BJ (cell line): ENCODE data around the gene ZSCAN30. TPM values are rescaled to one million over a fixed set of nuclear protein-coding genes. Genes with fewer than 3 reads are reported as not detected.

Experiments used
- CTCF ChIA-PET: fragments of 350-600 bp; formaldehyde crosslinking; extraction: SDS; loops from one replicate; lab custom pipeline; 2021; ENCODE audit warnings: antibody characterized with exemption, inconsistent platforms; lab: Yijun Ruan, JAX
- POLR2A ChIA-PET: fragments of 300-600 bp; sonication (Branson Sonifier 250); formaldehyde crosslinking; extraction: SDS; loops from one replicate; lab custom pipeline; 2021; ENCODE audit warnings: antibody characterized with exemption; lab: Charles Lee
- DNase-seq: peaks from one replicate; pipeline ENCODE4 v3.0.0-alpha.2; 2011; ENCODE audit warnings: low read depth
- H3K27me3 ChIP-seq: 2 replicates; pipeline ENCODE4 v1.6.0; 2011; ENCODE audit warnings: low read length; ENCODE audit not compliant: control insufficient read depth, insufficient read depth
- H3K36me3 ChIP-seq: 2 replicates; pipeline ENCODE4 v1.5.1; 2011; ENCODE audit warnings: low read length; ENCODE audit not compliant: control insufficient read depth, insufficient read depth
- H3K4me3 ChIP-seq: 2 replicates; pipeline ENCODE4 v1.5.1; 2011; ENCODE audit warnings: low read depth, mild to moderate bottlenecking, control low read depth, low read length
- polyA plus RNA-seq: library from polyadenylated mRNA; depleted of rRNA; stranded (reverse); fragments of >200 nt; gene quantifications from 2 replicates; pipeline ENCODE4 v1.2.3, GENCODE V29; 2011
- TF ChIP-seq, protein P1 (sequence below): IDR thresholded peaks from 2 replicates; pipeline ENCODE4 v1.5.1; 2011; ENCODE audit warnings: low read depth, mild to moderate bottlenecking, control low read depth, inconsistent platforms, low read length, moderate library complexity; ENCODE audit not compliant: insufficient read depth

ZSCAN30 gene
- polyA plus RNA-seq, 1 experiment, result 7.5 TPM

DNA sequence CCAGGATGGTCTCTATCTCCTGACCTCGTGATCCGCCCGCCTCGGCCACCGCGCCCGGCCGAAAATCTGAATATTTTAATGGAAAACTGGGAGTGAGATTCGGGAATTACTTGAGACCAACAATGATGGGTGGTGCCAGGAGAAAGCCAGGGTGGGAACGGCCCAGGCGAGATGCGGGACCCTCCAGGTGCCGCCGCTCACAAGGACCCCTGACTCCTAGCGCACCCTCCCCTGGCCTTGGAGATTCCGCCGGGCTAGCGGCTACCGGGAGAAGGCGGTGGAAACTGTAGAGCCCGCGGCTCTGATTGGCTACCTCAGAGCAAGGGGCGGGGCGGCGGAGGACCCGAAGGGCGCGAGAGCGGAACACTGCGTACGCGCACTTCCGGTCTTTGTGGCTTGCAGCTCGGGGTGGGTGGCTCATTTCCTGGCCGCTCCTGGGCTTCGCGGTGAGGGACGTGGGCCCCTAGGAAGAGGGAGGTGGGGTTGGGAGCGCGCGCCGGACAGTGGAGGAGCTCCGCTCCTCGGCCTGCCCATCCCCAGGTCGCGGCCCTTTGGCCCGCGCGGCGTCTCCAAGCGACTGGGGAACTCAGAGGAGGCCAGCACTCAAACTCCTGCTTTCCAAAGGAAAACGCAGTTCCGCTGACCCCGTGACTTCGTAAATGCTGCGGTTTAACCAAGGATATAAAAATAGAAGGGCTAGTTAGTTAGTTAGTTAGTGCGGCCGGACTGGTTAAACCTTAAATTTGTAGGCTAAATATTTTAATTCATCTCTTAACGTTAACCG lies 49.2 kb downstream of the ZSCAN30 start, which contains the start of gene ZNF397:
Gene ZNF397, plus strand, starts transcription at position 371 of the 784 bp plus-strand sequence. CDS start 1,437 bp downstream, outside the sequence.
- DNase-seq, result peak; percentile 70
- Histone ChIP-seq H3K27me3 (no peaks in the 10 kb centered on the region), H3K36me3 (peaks cover 20% of the 10 kb centered on the region), H3K4me3 (peak within 1 kb of the TSS; percentile 53)
- ChIA-PET CTCF (interaction anchor here (0.6 to 2.7 kb wide), 5 partner anchors 10 to 166 kb away, joined by 3 to 13 read pairs (median 3); no protein-coding TSS in a partner anchor), POLR2A (interaction anchor here (0.8 to 1.0 kb wide), 2 partner anchors 49 to 112 kb away, joined by 3 to 5 read pairs; partner anchors contain the start of gene ZSCAN30)
- TF ChIP-seq, protein P1, sequence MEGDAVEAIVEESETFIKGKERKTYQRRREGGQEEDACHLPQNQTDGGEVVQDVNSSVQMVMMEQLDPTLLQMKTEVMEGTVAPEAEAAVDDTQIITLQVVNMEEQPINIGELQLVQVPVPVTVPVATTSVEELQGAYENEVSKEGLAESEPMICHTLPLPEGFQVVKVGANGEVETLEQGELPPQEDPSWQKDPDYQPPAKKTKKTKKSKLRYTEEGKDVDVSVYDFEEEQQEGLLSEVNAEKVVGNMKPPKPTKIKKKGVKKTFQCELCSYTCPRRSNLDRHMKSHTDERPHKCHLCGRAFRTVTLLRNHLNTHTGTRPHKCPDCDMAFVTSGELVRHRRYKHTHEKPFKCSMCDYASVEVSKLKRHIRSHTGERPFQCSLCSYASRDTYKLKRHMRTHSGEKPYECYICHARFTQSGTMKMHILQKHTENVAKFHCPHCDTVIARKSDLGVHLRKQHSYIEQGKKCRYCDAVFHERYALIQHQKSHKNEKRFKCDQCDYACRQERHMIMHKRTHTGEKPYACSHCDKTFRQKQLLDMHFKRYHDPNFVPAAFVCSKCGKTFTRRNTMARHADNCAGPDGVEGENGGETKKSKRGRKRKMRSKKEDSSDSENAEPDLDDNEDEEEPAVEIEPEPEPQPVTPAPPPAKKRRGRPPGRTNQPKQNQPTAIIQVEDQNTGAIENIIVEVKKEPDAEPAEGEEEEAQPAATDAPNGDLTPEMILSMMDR, result no peak

DNA sequence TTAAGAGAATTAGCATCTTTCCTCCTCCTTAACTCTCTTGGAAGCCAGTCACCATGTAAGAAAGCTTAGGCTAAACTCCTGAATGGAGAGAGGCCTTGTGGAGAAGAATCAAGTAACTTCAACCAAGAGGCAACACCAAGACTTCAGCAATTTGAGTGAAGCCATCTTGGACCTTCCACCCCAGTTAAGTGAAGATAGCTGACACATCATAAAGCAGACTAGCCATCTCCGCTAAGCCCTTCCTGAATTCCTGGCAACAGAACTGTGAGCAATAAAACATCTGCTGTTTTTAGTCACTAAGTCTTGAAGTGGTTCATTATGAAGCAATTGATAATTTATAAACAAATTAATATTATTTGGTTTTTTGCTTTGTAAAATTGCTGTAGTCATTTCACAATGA lies 50.7 kb downstream of the ZSCAN30 start:
- no peaks in the 10 kb centered on the region for H3K27me3 ChIP-seq
- TF ChIP-seq, protein P1, result no peak
- H3K4me3 ChIP-seq, result no peak overlapping the region
- no peak for DNase-seq
- CTCF ChIA-PET, result interaction anchor here (0.7 to 2.7 kb wide), 3 partner anchors 8 to 168 kb away, joined by 3 to 13 read pairs (median 4); no protein-coding TSS in a partner anchor
- peaks cover 13% of the 10 kb centered on the region for H3K36me3 ChIP-seq
- POLR2A ChIA-PET, result no interaction called here

DNA sequence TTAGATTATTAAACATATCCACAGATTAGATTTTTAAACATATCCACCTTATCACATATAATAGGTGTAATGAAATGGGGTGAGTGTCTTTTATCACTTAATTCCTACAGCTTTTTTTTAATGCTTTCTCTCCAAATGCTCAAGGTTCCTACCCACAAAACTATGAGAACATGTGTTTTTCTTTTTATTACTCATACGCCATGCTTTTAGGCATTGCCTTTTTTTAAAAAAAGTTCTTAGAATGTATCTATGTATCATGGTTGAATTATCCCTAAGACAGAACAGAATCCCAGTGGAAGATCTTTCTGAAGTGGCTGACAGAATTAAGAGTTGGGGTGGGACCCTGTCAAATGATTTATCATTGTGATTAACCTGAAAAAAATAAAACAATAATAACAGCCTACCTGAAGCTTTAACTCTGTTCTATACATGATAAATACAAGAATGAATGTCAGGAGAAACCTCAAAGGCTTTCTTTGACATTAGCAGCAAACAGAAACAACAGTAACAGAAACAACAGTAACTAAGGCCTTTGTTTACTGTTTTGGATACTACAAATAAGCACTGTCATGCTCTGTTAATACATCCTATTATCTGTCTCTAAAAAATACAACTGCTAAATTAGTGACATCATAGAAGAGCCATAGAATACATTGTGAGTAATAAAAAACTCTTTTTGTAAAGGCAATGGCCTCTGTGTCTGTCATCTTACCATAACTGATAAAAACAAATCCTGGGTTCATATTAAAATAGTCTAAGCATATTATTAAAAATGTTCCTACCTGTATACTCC lies 53.3 kb downstream of the ZSCAN30 start:
- no peak overlapping the region for H3K4me3 ChIP-seq
- TF ChIP-seq, protein P1, result no peak
- CTCF ChIA-PET, result interaction anchor here (1.0 kb wide), 1 partner anchor 88 kb away, joined by 3 read pairs; no protein-coding TSS in a partner anchor
- no peaks in the 10 kb centered on the region for H3K27me3 ChIP-seq
- H3K36me3 ChIP-seq, result no peaks in the 10 kb centered on the region
- DNase-seq, result no peak
- POLR2A ChIA-PET, result no interaction called here

DNA sequence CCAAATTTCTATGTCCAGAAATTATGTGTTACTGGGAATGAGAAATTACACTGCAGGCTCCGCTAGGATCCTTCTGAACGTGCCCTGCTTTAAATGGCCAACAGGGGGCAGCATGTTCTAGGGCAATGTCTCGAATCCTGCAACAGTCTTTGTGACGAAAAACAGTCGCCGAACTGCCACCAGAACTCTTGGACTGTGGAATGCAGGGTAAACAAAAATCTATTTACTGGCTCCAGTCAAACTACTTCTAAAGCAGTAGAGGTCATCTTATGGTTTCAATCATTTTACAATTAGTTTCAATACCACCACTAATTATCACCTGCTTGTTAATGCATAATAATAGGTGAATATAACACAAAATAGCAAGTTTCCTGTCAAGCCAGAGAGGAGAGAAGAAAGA lies 59.0 kb downstream of the ZSCAN30 start:
- CTCF ChIA-PET, result interaction anchor here (0.6 to 3.2 kb wide), 16 partner anchors 9 to 719 kb away, joined by 3 to 17 read pairs (median 4); partner anchors contain the start of genes ZNF24 and ZNF397
- TF ChIP-seq, protein P1, result peak; percentile 93
- POLR2A ChIA-PET, result no interaction called here
- no peak for DNase-seq
- H3K4me3 ChIP-seq, result no peak overlapping the region
- no peaks in the 10 kb centered on the region for H3K36me3 ChIP-seq
- H3K27me3 ChIP-seq, result no peaks in the 10 kb centered on the region

DNA sequence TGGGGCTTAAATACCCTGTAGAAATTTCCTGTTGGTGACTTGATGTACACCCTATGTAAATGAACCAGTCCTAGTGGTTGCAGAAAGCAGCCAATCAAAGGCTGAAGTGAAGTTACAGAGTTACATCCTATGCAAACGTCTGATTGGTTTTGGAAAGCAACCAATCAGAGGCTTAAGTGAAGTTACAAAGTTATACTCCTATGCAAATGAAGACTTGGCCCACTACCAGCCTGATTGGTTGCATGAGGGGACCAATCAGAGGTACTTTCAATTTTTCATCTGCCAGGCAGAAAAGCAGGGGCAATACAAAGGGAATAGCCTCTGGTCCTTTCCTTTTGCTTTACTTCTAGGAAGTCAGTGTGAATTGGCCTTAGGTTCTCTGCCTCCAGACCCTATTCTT lies 62.8 kb downstream of the ZSCAN30 start:
- H3K27me3 ChIP-seq, result no peaks in the 10 kb centered on the region
- H3K36me3 ChIP-seq, result no peaks in the 10 kb centered on the region
- ChIA-PET POLR2A (no interaction called here), CTCF (no interaction called here)
- TF ChIP-seq, protein P1, result no peak
- DNase-seq, result no peak
- H3K4me3 ChIP-seq, result no peak overlapping the region
